ENCODE data around the gene PPP1R37. TPM values are rescaled to one million over a fixed set of nuclear protein-coding genes. Genes with fewer than 3 reads are reported as not detected.
"Not testable (repeated sequence)": the region's sequence is repeated elsewhere in the genome, so short reads cannot be mapped to it uniquely, and the experiment has no call there.

The PPP1R37 gene
- total and polyA plus RNA-seq, 2 donors (not counting 3 experiments of a cell fraction or from before 2014, with no cell fraction given) = 16.2 to 27.1 TPM

DNA sequence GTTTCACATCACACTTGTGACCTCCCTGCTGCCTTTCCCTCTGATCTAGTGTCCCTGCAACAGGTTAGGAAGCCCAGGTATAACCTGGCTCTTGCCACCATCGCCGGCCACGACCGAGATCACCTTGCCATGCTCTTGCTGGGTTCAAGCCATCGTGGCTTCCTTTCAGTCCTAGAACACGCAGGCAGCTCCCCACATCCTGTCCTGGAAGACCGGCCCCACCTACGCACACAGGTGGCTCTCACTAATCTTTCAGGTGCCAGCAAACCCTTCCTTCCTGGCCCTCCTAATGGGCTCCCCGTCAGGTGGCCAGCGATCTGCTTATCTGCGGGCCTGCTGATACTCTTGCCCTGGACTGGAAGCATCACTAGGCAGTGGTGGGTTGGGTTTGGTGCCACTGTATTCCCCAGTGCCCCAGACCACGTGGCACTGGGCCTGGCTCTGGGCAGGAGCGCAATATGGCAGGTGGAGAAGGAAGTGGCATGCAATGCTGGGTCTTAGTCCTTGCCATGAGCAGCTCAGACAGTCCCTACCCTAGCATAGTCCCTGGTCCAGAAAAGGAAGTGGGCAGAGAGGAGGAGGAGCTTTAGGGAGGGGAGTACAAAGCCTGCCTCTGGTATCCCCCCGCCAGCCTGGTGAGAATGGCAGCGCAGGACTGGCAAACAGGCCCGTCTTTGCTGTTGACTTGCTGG, 11.8 kb downstream of the PPP1R37 start:
- no peak overlapping the region for H3K4me3 ChIP-seq (replicated peaks in 1 of 3; ENCODE audit: insufficient read depth in 1 of 3, low read depth in 1 of 3, low read length in 3 of 3)
- CTCF ChIA-PET = interaction anchor here (1.1 kb wide), 1 partner anchor 16 kb away, joined by 3 read pairs; no protein-coding TSS in a partner anchor
- TF ChIP-seq POLR2AphosphoS5 (IDR thresholded peaks at IDR 0.05; ENCODE audit: insufficient read depth, low read depth, low read length) (no peak), FOS (IDR thresholded peaks at IDR 0.05; ENCODE audit: borderline replicate concordance, insufficient read depth, low read length) (no peak), EZH2 (IDR thresholded peaks at IDR 0.05; ENCODE audit: borderline replicate concordance, low read depth, low read length, severe bottlenecking) (no peak), GATA2 (IDR thresholded peaks at IDR 0.05; ENCODE audit: insufficient read depth, insufficient read length, low read depth, low read length) (no peak), POLR2A (IDR thresholded peaks at IDR 0.05; ENCODE audit: low read depth, low read length) (no peak), CTCF (IDR thresholded peaks at IDR 0.05; ENCODE audit: extremely low read depth in 1 of 2, insufficient read depth in 1 of 2, low read depth in 1 of 2, low read length in 2 of 2) (no peak), MYC (IDR thresholded peaks at IDR 0.05; ENCODE audit: low read depth, low read length) (no peak), JUN (IDR thresholded peaks at IDR 0.05; ENCODE audit: borderline replicate concordance, insufficient read depth, insufficient read length, low read depth) (no peak)
- TF ChIP-seq, protein P1, sequence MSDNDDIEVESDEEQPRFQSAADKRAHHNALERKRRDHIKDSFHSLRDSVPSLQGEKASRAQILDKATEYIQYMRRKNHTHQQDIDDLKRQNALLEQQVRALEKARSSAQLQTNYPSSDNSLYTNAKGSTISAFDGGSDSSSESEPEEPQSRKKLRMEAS (IDR thresholded peaks at IDR 0.05; ENCODE audit: insufficient read depth, insufficient read length) = no peak
- H3K79me2 ChIP-seq (ENCODE audit: control insufficient read depth, insufficient read depth, low read length) = peaks cover 78% of the 10 kb centered on the region
- no peaks in the 10 kb centered on the region for H3K36me3 ChIP-seq (ENCODE audit: control insufficient read depth in 2 of 2, extremely low read depth in 1 of 2, insufficient read depth in 2 of 2, low read length in 2 of 2)
- no TSS peak for BruUV-seq (replicated peaks)
- H3K9me3 ChIP-seq (replicated peaks; ENCODE audit: control insufficient read depth, insufficient read depth, low read length) = no peaks in the 10 kb centered on the region
- DNase-seq (ENCODE audit: low read depth, low spot score) (no peak), FAIRE-seq (no peak)
- no peaks in the 10 kb centered on the region for H3K9me1 ChIP-seq (replicated peaks; ENCODE audit: control insufficient read depth, extremely low read depth, insufficient read depth, low read length)
- no peak overlapping the region for H3K27ac ChIP-seq (ENCODE audit: insufficient read depth, low read depth, low read length)
- no peaks in the 10 kb centered on the region for H3K27me3 ChIP-seq (ENCODE audit: control insufficient read depth in 2 of 2, insufficient read depth in 2 of 2, low read length in 2 of 2)
- no peak overlapping the region for H2AFZ ChIP-seq (ENCODE audit: low read depth, low read length)
- H3K9ac ChIP-seq (replicated peaks; ENCODE audit: extremely low read depth, insufficient read depth, low read length) = no peak overlapping the region
- intact Hi-C loops (cut with micrococcal nuclease) (no loop called here), dilution Hi-C loops (cut with MboI; ENCODE audit: extremely low pct_ligation_motif_present, low sequenced_read_pairs) (no loop called here)
- H3K4me2 ChIP-seq (ENCODE audit: insufficient read depth, low read length) = no peak overlapping the region
- H3K4me1 ChIP-seq (ENCODE audit: control insufficient read depth, extremely low read depth, insufficient read depth, low read length) = no peaks in the 10 kb centered on the region
- POLR2A ChIA-PET = no interaction called here
- no peaks in the 10 kb centered on the region for H4K20me1 ChIP-seq (replicated peaks; ENCODE audit: control insufficient read depth, extremely low read depth, insufficient read depth, low read length)

- H3K36me3 ChIP-seq (ENCODE audit: control insufficient read depth in 2 of 2, extremely low read depth in 1 of 2, insufficient read depth in 2 of 2, low read length in 2 of 2); H2AFZ ChIP-seq (ENCODE audit: low read depth, low read length); H3K27me3 ChIP-seq (ENCODE audit: control insufficient read depth in 2 of 2, insufficient read depth in 2 of 2, low read length in 2 of 2); POLR2A ChIA-PET; H3K4me1 ChIP-seq (ENCODE audit: control insufficient read depth, extremely low read depth, insufficient read depth, low read length); FAIRE-seq; H3K9me1 ChIP-seq (replicated peaks; ENCODE audit: control insufficient read depth, extremely low read depth, insufficient read depth, low read length); intact Hi-C loops (cut with micrococcal nuclease); H3K9ac ChIP-seq (replicated peaks; ENCODE audit: extremely low read depth, insufficient read depth, low read length); CTCF ChIA-PET; dilution Hi-C loops (cut with MboI; ENCODE audit: extremely low pct_ligation_motif_present, low sequenced_read_pairs); H3K9me3 ChIP-seq (replicated peaks; ENCODE audit: control insufficient read depth, insufficient read depth, low read length); H3K4me3 ChIP-seq (replicated peaks in 1 of 3; ENCODE audit: insufficient read depth in 1 of 3, low read depth in 1 of 3, low read length in 3 of 3); H4K20me1 ChIP-seq (replicated peaks; ENCODE audit: control insufficient read depth, extremely low read depth, insufficient read depth, low read length); DNase-seq (ENCODE audit: low read depth, low spot score); H3K27ac ChIP-seq (ENCODE audit: insufficient read depth, low read depth, low read length); H3K4me2 ChIP-seq (ENCODE audit: insufficient read depth, low read length); BruUV-seq (replicated peaks): not testable (repeated sequence)
- H3K79me2 ChIP-seq (ENCODE audit: control insufficient read depth, insufficient read depth, low read length) = peaks cover 68% of the 10 kb centered on the region
These were observed 13.4 kb downstream of the PPP1R37 start for GRCh38 chr19:45106363-45106762.

Data from endothelial cell of umbilical vein (primary cell).